SIG-M5 treated with dmso at 0.1 percent for 504 hours (cell line): Measurements from ENCODE around the gene TRMT2B.
"Not testable (repeated sequence)": the region's sequence is repeated elsewhere in the genome, so short reads cannot be mapped to it uniquely, and the experiment has no call there.

Experiments used
- DNase-seq: peaks from one replicate; lab custom pipeline; 2025; ENCODE audit not compliant: unreplicated experiment; lab: John Stamatoyannopoulos, UW

The TRMT2B gene

GRCh38 chrX:101012031-101012430 lies 39.9 kb downstream of the TRMT2B start:
- not testable (repeated sequence) for DNase-seq

GRCh38 chrX:101009090-101009489 lies 42.8 kb downstream of the TRMT2B start:
- DNase-seq = no peak

- no peak for DNase-seq
These were observed 52.5 kb downstream of the TRMT2B start for GRCh38 chrX:100999451-100999850.

- no peak for DNase-seq
These were observed 56.4 kb downstream of the TRMT2B start for GRCh38 chrX:100995469-100995868.

- no peak for DNase-seq
These were observed 57.3 kb downstream of the TRMT2B start for GRCh38 chrX:100994352-100995281.

- no peak for DNase-seq
These were observed 61.8 kb downstream of the TRMT2B start for GRCh38 chrX:100990139-100990538.

GRCh38 chrX:100984818-100985217 lies 67.1 kb downstream of the TRMT2B start:
- DNase-seq = no peak

- not testable (repeated sequence) for DNase-seq
These were observed 70.4 kb downstream of the TRMT2B start for GRCh38 chrX:100981498-100981845.

GRCh38 chrX:100980608-100981497 lies 71.1 kb downstream of the TRMT2B start:
- DNase-seq = no peak

GRCh38 chrX:100979881-100980607 lies 71.9 kb downstream of the TRMT2B start:
- no peak for DNase-seq

- DNase-seq = no peak
These were observed 75.7 kb downstream of the TRMT2B start for GRCh38 chrX:100976211-100976610.

- no peak for DNase-seq
These were observed 76.7 kb downstream of the TRMT2B start for GRCh38 chrX:100975212-100975611.

GRCh38 chrX:100973411-100973810 lies 78.5 kb downstream of the TRMT2B start:
- no peak for DNase-seq

- no peak for DNase-seq
These were observed 82.0 kb downstream of the TRMT2B start for GRCh38 chrX:100969936-100970335.

- DNase-seq = no peak
These were observed 82.5 kb downstream of the TRMT2B start, which contains the start of gene ARL13A for GRCh38 chrX:100969408-100969807. Gene ARL13A (plus strand): TSS chrX:100969708. CDS start chrX:100973690, 3,982 bp downstream.

- DNase-seq = no peak
These were observed 87.5 kb downstream of the TRMT2B start for GRCh38 chrX:100964362-100964761.

- DNase-seq = no peak
These were observed 89.1 kb downstream of the TRMT2B start for GRCh38 chrX:100962811-100963210.
